ENCODE results near the gene ASAP2. TPM values are rescaled to one million over a fixed set of nuclear protein-coding genes. Genes with fewer than 3 reads are reported as not detected.
A peak's percentile ranks its signal among the peaks of the same experiment; 100 is the strongest.

The ASAP2 gene
- total RNA-seq, 1 experiment from 2014 or later, result 14.3 TPM

GRCh38 chr2:9256570-9257043 lies 50.0 kb downstream of the ASAP2 start:
- DNase-seq (ENCODE audit: low spot score) (no peak), ATAC-seq (peak; percentile 65)
- Mint-ChIP-seq H3K27me3 (ENCODE audit: low read depth) (no peaks in the 10 kb centered on the region), H3K9me3 (no peaks in the 10 kb centered on the region), H3K27ac (peak overlapping the region; percentile 94), H3K4me1 (peaks cover 58% of the 10 kb centered on the region), H3K36me3 (no peaks in the 10 kb centered on the region), H3K4me3 (no peak overlapping the region)
- ChIA-PET CTCF (interaction anchor here (1.1 kb wide), 1 partner anchor 12 kb away, joined by 4 read pairs; no protein-coding TSS in a partner anchor), POLR2A (no interaction called here)
- TF ChIP-seq ZNF671 (CRISPR knock-in tag; IDR thresholded peaks at IDR 0.05) (no peak), NFATC4 (CRISPR knock-in tag; IDR thresholded peaks at IDR 0.05) (no peak), ARID4B (CRISPR knock-in tag; IDR thresholded peaks at IDR 0.05; ENCODE audit: borderline replicate concordance) (no peak), CTCF (IDR thresholded peaks at IDR 0.05) (no peak), TP53 (CRISPR knock-in tag; IDR thresholded peaks at IDR 0.05) (no peak), ZBTB21 (CRISPR knock-in tag; IDR thresholded peaks at IDR 0.05; ENCODE audit: borderline replicate concordance) (no peak), MXD4 (CRISPR knock-in tag; IDR thresholded peaks at IDR 0.05; ENCODE audit: borderline replicate concordance) (no peak), ZNF423 (CRISPR knock-in tag; IDR thresholded peaks at IDR 0.05) (no peak), HMGXB4 (CRISPR knock-in tag; IDR thresholded peaks at IDR 0.05) (no peak), GRHL2 (CRISPR knock-in tag; IDR thresholded peaks at IDR 0.05; ENCODE audit: insufficient replicate concordance, severe bottlenecking) (no peak), ETV6 (CRISPR knock-in tag; IDR thresholded peaks at IDR 0.05) (no peak), SMAD4 (CRISPR knock-in tag; IDR thresholded peaks at IDR 0.05) (no peak), ATF2 (CRISPR knock-in tag; IDR thresholded peaks at IDR 0.05; ENCODE audit: borderline replicate concordance, low read depth) (no peak), ATF3 (CRISPR knock-in tag; conservative IDR thresholded peaks at IDR 0.05) (no peak), TEAD4 (CRISPR knock-in tag; IDR thresholded peaks at IDR 0.05) (no peak), CREM (CRISPR knock-in tag; IDR thresholded peaks at IDR 0.05) (no peak), IRF2 (CRISPR knock-in tag; IDR thresholded peaks at IDR 0.05; ENCODE audit: borderline replicate concordance, low read depth) (no peak)

All from WTC11 (cell line).